GM12865 (cell line): ENCODE data around the gene ALDH1L1.

Source experiments
- DNase-seq: peaks from one replicate; pipeline ENCODE4 v3.0.0; 2010; ENCODE audit warnings: low read depth
- H3K4me3 ChIP-seq: 2 replicates; pipeline ENCODE4 v1.5.1; 2011; ENCODE audit warnings: mild to moderate bottlenecking, low read depth, low read length, control low read depth
- CTCF ChIP-seq: IDR thresholded peaks from 2 replicates; pipeline ENCODE4 v1.5.1; 2011; ENCODE audit warnings: low read length, control low read depth, low read depth, inconsistent platforms; ENCODE audit not compliant: insufficient read depth; ENCODE audit errors: missing control alignments

Gene ALDH1L1

GRCh38 chr3:126211569-126211968, 31.2 kb upstream of the ALDH1L1 start:
- TF ChIP-seq CTCF: no peak

GRCh38 chr3:126210606-126211005, 30.2 kb upstream of the ALDH1L1 start:
- DNase-seq: no peak
- no peak for TF ChIP-seq CTCF
- H3K4me3 ChIP-seq: no peak overlapping the region

More at GRCh38 chr3:126211569-126211968, 31.2 kb upstream of the ALDH1L1 start:
- H3K4me3 ChIP-seq: no peak overlapping the region
- no peak for DNase-seq

- no peak overlapping the region for H3K4me3 ChIP-seq
- no peak for TF ChIP-seq CTCF
Measured at GRCh38 chr3:126209741-126210140, 29.4 kb upstream of the ALDH1L1 start.

GRCh38 chr3:126208606-126209256, 28.3 kb upstream of the ALDH1L1 start:
- TF ChIP-seq CTCF: no peak
- no peak overlapping the region for H3K4me3 ChIP-seq
- no peak for DNase-seq

More at GRCh38 chr3:126209741-126210140, 29.4 kb upstream of the ALDH1L1 start:
- no peak for DNase-seq

- no peak for DNase-seq
- no peak overlapping the region for H3K4me3 ChIP-seq
- no peak for TF ChIP-seq CTCF
Measured at GRCh38 chr3:126208182-126208581, 27.8 kb upstream of the ALDH1L1 start.

- no peak for TF ChIP-seq CTCF
- H3K4me3 ChIP-seq: no peak overlapping the region
- DNase-seq: no peak
Measured at GRCh38 chr3:126207166-126207565, 26.8 kb upstream of the ALDH1L1 start.

- TF ChIP-seq CTCF: no peak
- no peak overlapping the region for H3K4me3 ChIP-seq
- no peak for DNase-seq
Measured at GRCh38 chr3:126205717-126206655, 25.6 kb upstream of the ALDH1L1 start.
